H9 (cell line): ENCODE results near the gene IL1RAP. TPM values are rescaled to one million over a fixed set of nuclear protein-coding genes. Genes with fewer than 3 reads are reported as not detected.

Experiments used
- DNase-seq: peaks from one replicate; pipeline ENCODE4 v3.0.0-alpha.2; 2017
- H2AFZ ChIP-seq: one replicate; pipeline ENCODE4 v1.6.1; 2013; ENCODE audit warnings: mild to moderate bottlenecking, low read length, control low read depth, moderate library complexity
- H2AK5ac ChIP-seq: 2 replicates; pipeline ENCODE4 v1.6.1; 2013; ENCODE audit warnings: low read length, control low read depth, mixed read lengths; ENCODE audit not compliant: insufficient read length
- H2BK120ac ChIP-seq: one replicate; pipeline ENCODE4 v1.6.1; 2013; ENCODE audit warnings: low read depth, mild to moderate bottlenecking, low read length, control low read depth, inconsistent platforms; ENCODE audit not compliant: poor library complexity, severe bottlenecking
- H2BK12ac ChIP-seq: 2 replicates; pipeline ENCODE4 v1.6.1; 2013; ENCODE audit warnings: low read length, control low read depth, mixed read lengths, low read depth; ENCODE audit not compliant: insufficient read length
- H2BK15ac ChIP-seq: 2 replicates; pipeline ENCODE4 v1.6.1; 2013; ENCODE audit warnings: low read depth, low read length, control low read depth
- H2BK20ac ChIP-seq: one replicate; pipeline ENCODE4 v1.6.1; 2013; ENCODE audit warnings: low read depth, mild to moderate bottlenecking, low read length, control low read depth, inconsistent platforms; ENCODE audit not compliant: poor library complexity, severe bottlenecking
- H2BK5ac ChIP-seq: 2 replicates; pipeline ENCODE4 v1.6.1; 2013; ENCODE audit warnings: low read length, control low read depth, mixed read lengths; ENCODE audit not compliant: insufficient read length
- H3K14ac ChIP-seq: 2 replicates; pipeline ENCODE4 v1.6.1; 2013; ENCODE audit warnings: low read length, control low read depth; ENCODE audit not compliant: insufficient read depth
- H3K18ac ChIP-seq: 2 replicates; pipeline ENCODE4 v1.6.1; 2013; ENCODE audit warnings: low read depth, mild to moderate bottlenecking, mixed read lengths, low read length, control low read depth; ENCODE audit not compliant: insufficient read length
- H3K23ac ChIP-seq: 2 replicates; pipeline ENCODE4 v1.6.1; 2013; ENCODE audit warnings: low read length, control low read depth, mixed read lengths, low read depth; ENCODE audit not compliant: insufficient read length
- H3K23me2 ChIP-seq: 2 replicates; pipeline ENCODE4 v1.6.1; 2013; ENCODE audit warnings: low read depth, mild to moderate bottlenecking, mixed read lengths, low read length, control low read depth; ENCODE audit not compliant: insufficient read length, poor library complexity, severe bottlenecking
- H3K27ac ChIP-seq: 2 replicates; pipeline ENCODE4 v1.5.1; 2013; ENCODE audit warnings: low read length, control low read depth, mixed read lengths, low read depth; ENCODE audit not compliant: insufficient read length
- H3K27me3 ChIP-seq: 2 replicates; pipeline ENCODE4 v1.6.1; 2013; ENCODE audit warnings: low read length, control low read depth, inconsistent platforms; ENCODE audit not compliant: insufficient read depth
- H3K4ac ChIP-seq: 2 replicates; pipeline ENCODE4 v1.6.1; 2013; ENCODE audit warnings: low read depth, mild to moderate bottlenecking, control low read depth, inconsistent platforms, low read length, moderate library complexity
- H3K4me1 ChIP-seq: 2 replicates; pipeline ENCODE4 v1.6.1; 2013; ENCODE audit warnings: low read length, control low read depth, inconsistent platforms; ENCODE audit not compliant: insufficient read depth
- H3K4me2 ChIP-seq: 2 replicates; pipeline ENCODE4 v1.6.1; 2013; ENCODE audit warnings: low read length, control low read depth, mixed read lengths; ENCODE audit not compliant: insufficient read length, insufficient read depth
- H3K56ac ChIP-seq: 2 replicates; pipeline ENCODE4 v1.6.1; 2013; ENCODE audit warnings: low read depth, mild to moderate bottlenecking, mixed read lengths, low read length, control low read depth; ENCODE audit not compliant: insufficient read length
- H3K79me1 ChIP-seq: 2 replicates; pipeline ENCODE4 v1.6.1; 2013; ENCODE audit warnings: low read depth, mild to moderate bottlenecking, moderate library complexity, low read length, control low read depth, inconsistent platforms; ENCODE audit not compliant: insufficient read depth, poor library complexity, severe bottlenecking
- H3K79me2 ChIP-seq: 2 replicates; pipeline ENCODE4 v1.6.1; 2013; ENCODE audit warnings: low read length, control low read depth, inconsistent platforms; ENCODE audit not compliant: insufficient read depth
- H3K9ac ChIP-seq: 2 replicates; pipeline ENCODE4 v1.6.1; 2013; ENCODE audit warnings: low read length, control low read depth, mixed read lengths; ENCODE audit not compliant: insufficient read length; ENCODE audit errors: extremely low read depth
- H3K9me3 ChIP-seq: one replicate; pipeline ENCODE4 v1.6.1; 2013; ENCODE audit warnings: low read depth, low read length, inconsistent platforms; ENCODE audit not compliant: control insufficient read depth
- H3T11ph ChIP-seq: one replicate; pipeline ENCODE4 v1.6.1; 2013; ENCODE audit warnings: mild to moderate bottlenecking, low read length, control low read depth, inconsistent platforms
- H4K20me1 ChIP-seq: one replicate; pipeline ENCODE4 v1.6.1; 2013; ENCODE audit not compliant: control insufficient read depth, insufficient read length, insufficient read depth
- H4K5ac ChIP-seq: 2 replicates; pipeline ENCODE4 v1.6.1; 2013; ENCODE audit warnings: low read depth, mild to moderate bottlenecking, mixed read lengths, low read length, control low read depth; ENCODE audit not compliant: insufficient read length
- H4K8ac ChIP-seq: replicated peaks from 2 replicates; pipeline ENCODE4 v1.6.1; 2013; ENCODE audit warnings: low read length, control low read depth, mixed read lengths, low read depth; ENCODE audit not compliant: insufficient read length
- H4K91ac ChIP-seq: 2 replicates; pipeline ENCODE4 v1.6.1; 2013; ENCODE audit warnings: low read depth, mild to moderate bottlenecking, moderate library complexity, mixed read lengths, low read length, control low read depth; ENCODE audit not compliant: insufficient read length
- H3K27ac Mint-ChIP-seq, 3 experiments: 2 replicates in 2 of 3; 3 replicates in 1 of 3; pipeline ENCODE4 v1.8.0; 2020 to 2021; ENCODE audit warnings: mixed read lengths in 3 of 3, mild to moderate bottlenecking in 1 of 3, moderate library complexity in 1 of 3
- H3K27me3 Mint-ChIP-seq: 2 replicates; pipeline ENCODE4 v1.8.0; 2021; ENCODE audit warnings: low read depth, mild to moderate bottlenecking, moderate library complexity, mixed read lengths
- H3K36me3 Mint-ChIP-seq, 3 experiments: 2 replicates in 2 of 3; 3 replicates in 1 of 3; pipeline ENCODE4 v1.8.0; 2020 to 2021; ENCODE audit warnings: low read depth in 3 of 3, mixed read lengths in 3 of 3; ENCODE audit not compliant: insufficient read depth in 1 of 3
- H3K4me1 Mint-ChIP-seq, 2 experiments: 2 replicates each; pipeline ENCODE4 v1.8.0; 2020; ENCODE audit warnings: mixed read lengths in 2 of 2
- H3K4me3 Mint-ChIP-seq, 2 experiments: 2 replicates in 1 of 2; 3 replicates in 1 of 2; pipeline ENCODE4 v1.8.0; 2020 to 2021; ENCODE audit warnings: mild to moderate bottlenecking in 2 of 2, mixed read lengths in 2 of 2, moderate library complexity in 1 of 2
- H3K9me3 Mint-ChIP-seq, 2 experiments: 2 replicates in 1 of 2; 3 replicates in 1 of 2; pipeline ENCODE4 v1.8.0; 2020; ENCODE audit warnings: mild to moderate bottlenecking in 2 of 2, mixed read lengths in 2 of 2, moderate library complexity in 1 of 2
- CTCF ChIP-seq: fragments of 200-600 bp; sonication (generic); conservative IDR thresholded peaks from 3 replicates; pipeline ENCODE4 v1.8.0; 2021; ENCODE audit warnings: antibody characterized with exemption, mild to moderate bottlenecking
- WGBS: extraction: QIAGEN DNeasy Blood & Tissue Kit; methylation state at CpG from one replicate; pipeline ENCODE4 v1.1.7; 2013; ENCODE audit warnings: missing lambda C conversion rate, low lambda C conversion rate, mixed read lengths; ENCODE audit not compliant: insufficient read length; ENCODE audit errors: extremely low coverage; 5-methylcytosine and 5-hydroxymethylcytosine counted together
- total RNA-seq: library from RNA; stranded (reverse); gene quantifications from 2 replicates; pipeline ENCODE4 v1.2.1, GENCODE V29; 2021

The IL1RAP gene
- total RNA-seq, 1 experiment from 2014 or later: 4.6 TPM

GRCh38 chr3:190528706-190529105 lies 14.8 kb downstream of the IL1RAP start:
- WGBS: 100% methylated on average over 1 of the region's 3 CpGs

More at GRCh38 chr3:190528706-190529105, 14.8 kb downstream of the IL1RAP start:
- no peak for DNase-seq
- H3K23ac ChIP-seq: no peak overlapping the region
- H3K23me2 ChIP-seq: no peaks in the 10 kb centered on the region
- no peak overlapping the region for H2BK20ac ChIP-seq
- Mint-ChIP-seq H3K27ac (no peak overlapping the region), H3K9me3 (no peaks in the 10 kb centered on the region), H3K36me3 (no peaks in the 10 kb centered on the region), H3K4me3 (no peak overlapping the region), H3K27me3 (0 out of 2 replicates have a peak, but pooled peaks cover 1% of the 10 kb centered on the region), H3K4me1 (0 out of 4 replicates have a peak, but pooled peaks cover 0 to 4% of the 10 kb centered on the region in 2 experiments)
- no peaks in the 10 kb centered on the region for H3K4me1 ChIP-seq
- TF ChIP-seq CTCF: no peak
- H2BK12ac ChIP-seq: no peak overlapping the region
- no peaks in the 10 kb centered on the region for H3K9me3 ChIP-seq
- no peaks in the 10 kb centered on the region for H3K79me1 ChIP-seq
- H3K14ac ChIP-seq: no peak overlapping the region
- no peaks in the 10 kb centered on the region for H3K27me3 ChIP-seq
- H4K5ac ChIP-seq: no peak overlapping the region
- H2BK5ac ChIP-seq: no peak overlapping the region
- no peak overlapping the region for H2BK15ac ChIP-seq
- no peak overlapping the region for H2AFZ ChIP-seq
- no peak overlapping the region for H3K4me2 ChIP-seq
- H3K79me2 ChIP-seq: no peaks in the 10 kb centered on the region
- H3K56ac ChIP-seq: no peak overlapping the region
- no peak overlapping the region for H4K91ac ChIP-seq
- H3T11ph ChIP-seq: no peak overlapping the region
- H2AK5ac ChIP-seq: no peak overlapping the region
- H4K20me1 ChIP-seq: no peaks in the 10 kb centered on the region
- H3K4ac ChIP-seq: no peak overlapping the region
- H2BK120ac ChIP-seq: no peak overlapping the region
- H3K9ac ChIP-seq: no peak overlapping the region
- H4K8ac ChIP-seq: no peak overlapping the region
- H3K27ac ChIP-seq: no peak overlapping the region
- H3K18ac ChIP-seq: no peak overlapping the region
